ENCODE data around the gene POC1B.

The POC1B gene

DNA sequence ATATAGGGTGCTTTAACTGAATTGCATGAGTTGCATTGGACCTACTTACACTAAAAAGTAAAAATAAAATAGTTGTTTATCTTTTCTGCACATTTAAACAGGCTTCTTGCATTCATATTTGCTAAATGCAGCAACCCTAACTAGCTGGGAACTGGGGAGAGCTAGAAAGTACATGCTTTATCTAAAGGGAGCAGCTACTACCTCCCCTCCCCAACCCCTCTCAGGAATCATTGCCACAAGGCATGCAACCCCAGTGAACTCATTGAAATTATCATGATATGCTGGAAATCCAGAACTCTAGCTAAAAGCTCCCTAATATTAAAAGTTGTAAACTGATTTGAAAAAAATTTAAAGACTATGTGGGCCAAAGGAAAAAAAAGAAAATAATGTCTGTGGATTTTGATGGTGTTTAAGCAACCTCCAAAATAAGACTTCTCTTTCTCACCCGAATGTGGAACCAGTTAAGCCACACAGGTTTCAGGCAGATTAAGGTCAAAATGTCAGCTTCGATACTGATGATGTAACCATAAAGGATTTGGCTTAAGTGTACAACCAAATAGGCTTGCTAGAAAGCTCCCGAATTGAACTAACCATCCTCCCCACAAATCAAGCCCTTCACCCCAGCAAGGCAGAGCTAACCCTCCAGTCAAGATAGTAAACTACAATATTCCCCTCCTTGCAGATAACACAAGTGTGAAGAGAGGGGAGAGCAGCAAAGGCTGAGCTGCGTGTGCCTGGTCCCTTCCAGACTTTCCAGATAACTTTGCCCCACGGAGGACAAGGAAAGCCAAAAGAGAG is 13.8 kb upstream of the POC1B start:
- DNase-seq (ENCODE audit: low read depth in 2 of 2), result no peak

DNA sequence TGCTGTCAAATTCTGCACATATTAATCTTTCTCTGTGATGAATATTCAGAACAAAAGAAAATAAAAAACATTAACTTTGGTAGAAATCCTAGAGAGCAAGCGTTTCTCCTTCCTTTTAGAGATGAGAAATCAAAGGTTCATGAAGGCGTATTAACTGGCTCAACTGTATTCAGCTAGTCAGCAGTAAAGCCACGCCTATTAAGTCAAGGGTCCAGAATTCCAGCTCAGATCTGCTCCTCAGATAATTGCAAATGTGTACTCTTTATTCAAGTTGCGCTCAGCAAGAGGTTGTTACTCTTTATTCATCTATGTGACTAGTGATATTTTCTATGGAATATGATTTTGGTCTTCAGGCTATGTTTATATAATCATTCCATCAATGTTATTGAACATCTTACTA is 13.1 kb upstream of the POC1B start:
- DNase-seq (ENCODE audit: low read depth in 2 of 2), result no peak

DNA sequence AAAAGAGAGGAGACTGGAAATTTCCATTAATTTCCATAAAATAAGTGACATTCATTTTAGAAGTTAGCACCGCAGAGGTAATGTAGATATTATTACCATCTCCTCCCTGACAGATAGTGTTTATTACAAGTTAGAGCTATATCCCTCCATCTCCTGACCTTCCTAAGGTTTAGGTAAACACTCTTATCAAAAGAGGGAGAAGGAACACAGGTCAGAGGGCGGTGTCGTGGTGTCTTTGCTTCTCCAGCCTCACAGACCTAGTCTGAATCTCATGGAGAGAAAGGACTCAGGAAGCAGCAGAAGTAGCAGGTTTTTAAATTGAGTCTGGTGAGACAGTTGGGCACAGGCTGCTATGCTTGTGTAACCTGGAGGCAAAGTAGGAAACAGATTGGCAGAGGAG is 11.5 kb upstream of the POC1B start:
- DNase-seq (ENCODE audit: low read depth in 2 of 2), result no peak

DNA sequence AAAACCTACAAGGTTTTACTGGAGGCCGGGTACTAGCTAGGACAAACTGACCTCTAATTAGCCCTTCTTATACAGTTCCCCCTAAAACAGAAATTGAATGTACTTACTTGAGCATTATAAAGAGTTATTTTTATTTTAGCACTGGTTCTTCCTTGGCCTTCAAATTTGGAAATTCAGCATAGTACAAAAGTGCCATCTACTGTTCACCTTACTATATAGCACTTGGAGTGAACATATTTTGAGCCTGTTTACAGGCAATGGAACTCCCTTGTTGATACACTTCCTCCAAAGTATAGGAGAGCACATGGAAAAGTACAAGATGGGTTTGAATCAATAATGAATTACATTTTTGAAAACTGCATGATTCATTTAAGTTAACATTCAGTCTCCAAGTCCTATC is 3.9 kb upstream of the POC1B start:
- DNase-seq (ENCODE audit: low read depth in 2 of 2), result no peak

DNA sequence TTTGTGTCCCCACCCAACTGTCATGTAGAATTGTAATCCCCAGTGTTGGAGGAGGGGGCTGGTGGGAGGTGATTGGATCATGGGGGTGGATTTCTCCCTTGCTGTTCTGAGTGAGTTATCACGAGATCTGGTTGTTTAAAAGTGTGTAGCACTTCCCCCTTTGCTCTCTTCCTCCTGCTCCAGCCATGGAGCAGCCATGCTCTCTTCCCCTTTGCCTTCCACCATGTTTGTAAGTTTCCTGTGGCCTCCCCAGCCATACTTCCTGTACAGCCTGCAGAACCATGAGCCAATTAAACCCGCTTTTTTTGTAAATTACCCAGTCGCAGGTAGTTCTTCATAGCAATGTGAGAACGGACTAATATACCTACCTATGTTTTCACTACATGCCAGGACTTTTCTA is 2.6 kb upstream of the POC1B start:
- DNase-seq (ENCODE audit: low read depth in 2 of 2), result no peak

DNA sequence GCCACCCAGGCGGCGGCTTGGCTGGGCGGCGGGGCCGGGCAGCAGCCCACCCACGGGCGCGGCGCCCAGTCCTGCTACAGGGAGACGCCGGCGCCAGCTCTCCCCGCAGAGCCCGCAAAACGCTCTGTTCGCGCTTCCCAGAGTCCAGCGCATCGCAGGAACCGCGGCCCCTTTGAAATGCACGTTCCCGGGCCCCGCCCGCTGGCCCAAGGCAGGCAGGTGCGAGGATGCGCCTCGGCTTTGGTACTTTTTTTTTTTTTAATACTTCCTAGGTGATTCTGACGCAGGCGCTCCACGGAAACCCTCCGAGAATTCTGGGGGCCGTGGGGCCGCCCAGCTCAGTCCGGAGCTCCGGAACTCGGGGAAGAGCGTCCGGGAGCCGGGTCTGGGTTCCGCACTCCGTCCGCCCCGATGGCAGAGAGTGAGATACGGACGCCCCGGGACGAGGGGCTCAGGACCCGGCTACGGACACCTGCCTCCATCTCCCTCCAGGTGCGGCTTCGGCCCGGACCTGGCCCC is 483 bp downstream of the POC1B start:
- DNase-seq (ENCODE audit: low read depth in 2 of 2), result no peak

DNA sequence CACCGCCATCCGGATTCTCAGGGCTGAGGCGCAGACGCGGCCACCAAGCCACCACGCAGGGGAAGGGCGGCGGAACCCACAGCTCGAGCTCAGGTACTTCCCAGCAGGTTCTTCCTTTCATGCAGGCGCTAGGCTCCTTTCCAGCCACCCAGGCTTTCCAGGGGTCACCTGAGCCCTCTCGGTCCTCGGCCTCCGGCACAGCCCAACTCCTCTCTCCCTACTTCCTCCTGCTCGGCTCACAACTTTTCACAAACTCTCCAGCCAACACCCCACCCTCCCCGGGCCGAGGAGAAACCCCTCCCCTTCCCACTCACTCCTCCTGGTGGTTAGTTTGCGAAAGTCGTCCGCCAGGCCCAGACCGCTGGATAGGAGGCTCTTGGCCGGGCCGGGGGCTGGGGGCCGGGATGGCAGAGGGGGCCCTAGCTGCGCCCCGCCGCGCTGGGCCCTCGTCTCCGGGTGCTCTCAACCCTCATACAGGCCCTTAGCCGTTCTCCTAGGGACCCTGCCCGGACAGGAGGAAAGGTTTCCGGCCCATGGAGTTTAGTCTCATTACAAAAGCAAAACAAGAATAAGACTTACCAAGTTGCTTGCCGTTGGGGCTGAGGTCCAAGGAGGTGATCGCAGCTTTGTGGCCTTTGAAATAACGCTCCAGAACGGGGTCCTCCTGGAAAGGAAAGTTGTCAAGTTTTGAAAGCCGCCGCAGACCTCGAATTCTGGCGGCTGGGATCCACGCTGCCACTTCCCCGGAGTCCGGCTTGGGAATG is 1.1 kb downstream of the POC1B start, which contains the start of gene GALNT4:
TSS of gene GALNT4 (minus strand) at position 256 of the 764 bp plus-strand sequence. CDS start at position 9, 247 bp downstream.
- peak; percentile 51 for DNase-seq (ENCODE audit: low read depth in 2 of 2)

DNA sequence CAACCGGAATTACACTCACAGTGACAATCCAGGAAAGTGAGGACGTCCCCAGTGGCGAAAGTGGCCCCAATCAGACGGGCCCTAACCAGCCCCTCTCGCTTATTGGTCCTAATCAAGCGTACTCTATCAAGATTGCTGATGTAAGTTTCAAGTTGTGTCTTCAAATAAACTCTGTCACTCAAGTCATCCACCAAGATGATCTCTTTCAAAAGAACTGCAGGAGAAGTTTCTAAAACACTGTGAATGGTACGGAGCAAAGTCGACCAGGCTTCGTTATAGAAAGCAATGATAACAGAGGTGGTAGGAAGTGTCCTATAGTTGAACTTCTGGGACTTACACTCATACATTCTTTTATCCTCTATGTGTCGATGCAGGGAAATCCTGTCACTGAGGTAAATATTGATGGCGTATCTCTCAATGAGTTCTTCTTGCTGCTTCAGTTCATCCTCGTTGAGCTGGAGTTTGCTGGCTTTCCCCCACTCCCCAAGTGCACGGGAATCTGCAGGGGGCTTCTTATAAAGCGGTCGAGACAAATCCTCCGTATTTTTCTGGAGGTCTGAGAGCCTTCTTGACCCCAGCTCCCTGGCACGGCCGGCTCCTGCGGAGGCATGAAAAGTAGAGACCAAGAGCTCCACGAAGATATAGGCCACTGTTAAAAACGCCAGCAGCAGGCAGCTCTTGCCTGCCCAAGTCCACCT is 1.9 kb downstream of the POC1B start:
- DNase-seq (ENCODE audit: low read depth in 2 of 2), result no peak

DNA sequence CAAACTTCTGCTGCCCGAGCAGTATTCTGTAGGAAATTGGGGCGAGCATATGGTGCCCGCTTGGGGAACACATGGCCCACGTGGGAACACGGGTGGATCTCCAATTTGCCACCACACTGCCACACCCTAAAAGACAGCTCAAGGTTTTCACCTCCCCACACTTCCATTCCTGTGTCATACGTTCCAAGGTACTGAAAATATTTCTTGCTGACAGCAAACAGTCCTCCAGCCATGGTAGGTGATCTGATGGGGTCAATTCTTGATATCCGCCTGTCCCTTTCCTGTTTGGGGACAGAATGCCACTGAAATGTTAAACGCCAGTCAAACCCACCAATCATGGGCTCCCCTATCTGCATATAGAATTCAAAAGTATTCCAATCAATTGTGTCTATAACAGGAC is 2.5 kb downstream of the POC1B start:
- no peak for DNase-seq (ENCODE audit: low read depth in 2 of 2)

DNA sequence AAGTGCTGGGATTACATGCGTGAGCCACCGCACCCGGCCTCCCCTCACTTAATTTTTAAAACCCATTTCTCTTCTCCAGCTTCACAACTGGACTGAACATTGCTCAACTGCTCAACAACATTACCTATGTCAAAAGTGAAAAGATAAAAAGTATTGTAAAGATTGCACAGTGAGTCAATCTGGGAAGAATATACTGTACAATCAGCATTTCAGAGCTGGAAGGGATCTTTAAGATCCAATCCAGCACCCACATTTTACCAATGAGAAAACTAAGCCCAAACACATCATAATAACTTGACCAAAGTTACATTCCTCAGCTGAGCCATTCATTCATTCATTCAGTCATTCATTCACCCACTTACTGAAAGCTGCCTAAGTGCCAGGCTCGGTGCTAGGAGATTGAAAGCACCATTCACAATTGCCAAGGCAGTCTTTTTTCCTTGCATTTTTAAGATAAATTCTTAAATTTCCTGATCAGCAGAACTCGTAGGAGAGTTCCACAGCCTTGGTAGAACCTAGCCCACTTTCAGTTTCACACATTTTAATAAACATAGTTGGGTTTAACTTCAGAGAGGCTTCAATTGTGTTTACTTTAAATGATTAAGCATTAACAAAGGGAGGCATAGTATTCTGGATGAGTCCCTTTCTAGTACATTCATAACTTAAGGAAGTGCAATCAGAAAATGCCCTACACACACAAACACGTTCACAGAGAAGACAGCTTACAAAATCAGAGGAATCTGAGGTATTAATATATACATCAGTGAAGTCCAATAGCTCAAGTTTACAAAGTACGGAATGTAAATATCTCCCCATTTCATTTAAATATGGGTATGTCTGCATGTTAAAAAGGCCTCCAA is 4.3 kb downstream of the POC1B start:
- DNase-seq (ENCODE audit: low read depth in 2 of 2), result no peak

DNA sequence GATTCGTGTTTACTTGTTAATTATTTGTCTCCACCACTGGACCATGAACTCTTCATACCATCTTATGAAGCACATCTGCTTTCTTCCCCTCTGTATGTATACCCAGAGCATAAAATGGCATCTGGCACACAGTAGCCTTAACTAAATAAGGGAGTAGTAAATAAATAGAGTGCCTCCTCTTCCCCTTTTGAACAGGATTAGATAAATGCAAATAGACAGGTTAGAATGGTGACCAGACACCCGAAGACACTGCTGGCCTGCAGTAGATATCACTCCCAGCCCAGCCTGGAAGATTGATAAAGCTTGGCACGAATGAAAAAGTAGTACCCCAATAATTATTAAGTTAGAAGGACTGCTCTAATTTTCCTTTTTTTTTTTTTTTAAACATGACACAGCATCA is 8.1 kb downstream of the POC1B start:
- no peak for DNase-seq (ENCODE audit: low read depth in 2 of 2)

DNA sequence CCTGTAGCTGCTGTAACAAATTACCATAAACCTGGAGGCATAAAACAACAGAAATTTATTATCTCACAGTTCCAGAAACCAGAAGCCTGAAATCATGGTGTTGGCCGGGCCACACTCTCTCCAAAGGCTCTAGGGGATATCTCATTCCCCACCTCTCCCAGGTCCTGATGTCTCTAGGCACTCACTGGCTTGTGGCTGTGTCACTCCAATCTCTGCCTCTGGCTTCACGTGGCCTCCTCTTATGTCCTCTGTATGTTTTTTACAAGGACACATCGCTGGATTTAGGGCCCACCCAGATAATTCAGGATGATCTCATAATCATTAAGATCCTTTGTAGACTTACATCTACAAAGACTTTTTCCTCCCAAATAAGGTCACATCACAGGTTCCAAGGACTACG is 9.2 kb downstream of the POC1B start:
- no peak for DNase-seq (ENCODE audit: low read depth in 2 of 2)

DNA sequence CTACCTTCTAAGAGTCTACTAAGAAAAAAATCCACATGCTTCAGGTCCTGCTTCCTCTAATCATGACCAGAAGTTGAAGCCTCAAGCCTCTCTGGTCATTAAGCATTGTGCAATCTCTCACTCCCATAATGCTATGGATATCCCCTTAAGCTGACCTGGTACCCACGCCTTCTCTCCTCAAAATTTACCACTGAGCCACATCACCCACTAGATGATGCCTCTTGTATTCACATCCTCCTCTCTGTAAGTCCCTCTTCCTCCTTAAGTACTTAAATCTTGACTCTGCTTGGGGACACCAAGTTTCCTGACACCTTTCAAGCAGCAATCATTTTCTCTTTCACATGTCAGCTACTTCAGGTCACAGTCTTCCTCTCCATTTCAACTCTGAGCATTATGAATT is 11.1 kb downstream of the POC1B start:
- no peak for DNase-seq (ENCODE audit: low read depth in 2 of 2)

DNA sequence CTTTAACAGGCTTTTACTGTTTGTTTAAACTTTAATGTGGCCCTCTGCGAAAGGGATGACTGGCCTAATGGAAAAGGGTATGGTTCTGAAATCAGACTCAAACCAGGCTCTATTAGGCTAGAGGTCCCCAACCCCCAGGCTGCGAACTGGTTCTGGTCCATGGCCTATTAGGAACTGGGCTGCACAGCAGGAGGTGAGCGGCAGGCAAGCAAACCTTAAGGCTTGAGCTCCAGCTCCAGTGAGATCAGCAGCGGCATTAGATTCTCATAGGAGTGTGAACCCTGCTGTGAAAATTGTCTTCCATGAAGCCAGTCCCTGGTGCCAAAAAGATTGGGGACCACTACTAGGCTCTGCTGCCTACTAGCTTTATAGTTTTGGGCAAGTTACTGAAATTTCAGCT is 12.3 kb downstream of the POC1B start:
- no peak for DNase-seq (ENCODE audit: low read depth in 2 of 2)

DNA sequence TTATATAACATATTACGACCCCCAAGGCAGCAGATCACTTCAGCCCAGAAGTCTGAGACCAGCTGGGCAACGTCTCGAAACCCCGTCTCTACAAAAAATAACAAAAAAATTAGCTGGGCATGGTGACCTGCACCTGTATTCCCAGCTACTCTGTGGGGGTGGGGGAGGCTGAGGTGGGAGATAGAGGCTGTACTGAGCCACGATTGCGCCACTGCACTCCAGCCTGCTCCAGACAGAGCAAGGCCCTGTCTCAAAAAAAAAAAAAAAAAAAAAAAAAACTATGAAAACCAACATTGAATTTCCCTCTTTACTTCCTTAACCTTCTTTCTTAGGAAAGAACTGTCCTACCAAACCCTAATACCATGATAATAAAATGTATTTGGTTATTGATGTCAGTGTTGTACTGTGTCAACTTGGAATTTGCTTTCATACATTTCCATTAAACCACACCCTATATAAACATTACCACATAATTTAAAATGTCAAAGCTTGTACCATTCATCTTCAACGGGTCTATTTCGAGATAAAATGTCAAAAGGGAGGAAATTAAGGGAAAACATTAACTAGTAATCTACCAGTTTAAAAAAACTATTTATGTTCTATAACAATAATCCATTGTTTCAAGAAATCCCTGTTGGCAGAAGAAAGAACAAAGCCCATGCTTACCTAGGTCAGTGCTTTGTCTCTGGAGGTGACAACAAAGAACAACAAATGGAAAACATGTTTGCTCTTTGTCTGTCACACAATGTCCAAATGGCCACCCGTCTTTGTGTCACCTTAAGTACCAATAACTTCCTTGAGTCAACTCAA is 18.6 kb downstream of the POC1B start:
- no peak for DNase-seq (ENCODE audit: low read depth in 2 of 2)

DNA sequence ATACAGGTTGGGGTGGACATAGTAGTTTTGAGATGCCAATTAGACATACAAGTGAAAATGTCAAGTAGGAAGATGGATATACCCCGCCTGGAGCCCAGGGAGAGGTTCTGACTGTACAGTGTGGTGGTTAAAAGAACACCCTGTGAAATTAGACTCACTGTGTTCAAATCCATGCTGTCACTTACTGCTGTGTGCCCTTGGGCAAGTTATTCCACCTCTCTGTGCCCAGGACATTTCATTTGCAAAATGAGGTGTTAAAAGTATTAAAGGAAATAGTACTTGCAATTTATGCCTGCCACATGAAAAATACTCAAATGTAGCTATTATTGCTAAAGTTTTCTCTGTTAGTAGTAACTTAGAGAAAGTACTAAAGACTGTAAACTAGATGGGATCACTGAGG is 19.8 kb downstream of the POC1B start:
- DNase-seq (ENCODE audit: low read depth in 2 of 2), result no peak

DNA sequence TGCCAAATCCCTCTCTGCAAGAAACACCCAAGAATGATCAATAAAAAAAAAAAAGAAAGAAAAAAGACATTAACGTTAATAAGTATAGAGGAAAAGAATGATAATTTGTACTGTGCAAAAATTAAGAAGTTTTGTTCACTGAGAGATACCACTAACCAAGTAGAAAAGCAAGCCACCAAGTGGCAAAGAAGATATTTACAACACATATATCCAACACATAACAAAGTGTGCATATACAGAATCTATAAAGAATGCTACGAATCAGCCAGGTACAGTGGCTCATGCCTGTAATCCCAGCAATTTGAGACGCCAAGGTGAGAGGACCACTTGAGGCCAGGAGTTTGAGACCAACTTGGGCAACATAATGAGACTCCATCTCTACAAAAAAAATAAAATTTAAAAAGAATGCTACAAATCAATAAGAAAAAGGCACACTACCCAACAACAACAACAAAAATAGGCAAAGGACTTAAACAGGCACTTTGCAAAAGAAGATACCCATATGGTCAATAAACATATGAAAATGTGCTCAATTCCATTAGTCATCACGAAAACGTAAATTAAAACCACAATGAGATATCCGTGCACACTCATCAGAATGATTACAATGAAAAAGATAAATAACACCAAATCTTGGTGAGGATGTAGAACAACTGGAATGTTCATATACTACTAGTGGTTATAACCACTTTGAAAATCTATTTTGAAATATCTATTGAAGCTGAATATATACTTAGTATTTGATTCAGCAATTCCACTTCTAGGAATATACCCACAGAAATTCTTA is 21.1 kb downstream of the POC1B start:
- no peak for DNase-seq (ENCODE audit: low read depth in 2 of 2)

DNA sequence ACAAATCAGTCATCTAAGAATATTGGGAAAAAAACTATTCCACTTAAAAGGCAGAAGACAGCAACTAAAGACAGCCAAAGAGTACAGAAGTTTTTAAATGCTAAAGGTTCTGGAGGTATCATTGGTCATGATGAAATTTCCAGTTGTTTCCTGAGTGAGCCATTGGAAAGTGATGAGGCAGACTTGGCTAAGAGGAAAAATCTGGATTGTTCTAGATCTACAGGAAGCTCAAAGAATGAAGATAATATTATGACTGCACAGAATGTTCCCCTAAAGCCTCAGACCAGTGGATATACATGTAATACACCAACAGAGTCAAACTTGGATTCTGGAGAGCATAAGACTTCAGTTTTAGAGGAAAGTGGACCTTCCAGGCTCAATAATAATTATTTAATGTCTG is 24.1 kb downstream of the POC1B start:
- DNase-seq (ENCODE audit: low read depth in 2 of 2), result no peak

DNA sequence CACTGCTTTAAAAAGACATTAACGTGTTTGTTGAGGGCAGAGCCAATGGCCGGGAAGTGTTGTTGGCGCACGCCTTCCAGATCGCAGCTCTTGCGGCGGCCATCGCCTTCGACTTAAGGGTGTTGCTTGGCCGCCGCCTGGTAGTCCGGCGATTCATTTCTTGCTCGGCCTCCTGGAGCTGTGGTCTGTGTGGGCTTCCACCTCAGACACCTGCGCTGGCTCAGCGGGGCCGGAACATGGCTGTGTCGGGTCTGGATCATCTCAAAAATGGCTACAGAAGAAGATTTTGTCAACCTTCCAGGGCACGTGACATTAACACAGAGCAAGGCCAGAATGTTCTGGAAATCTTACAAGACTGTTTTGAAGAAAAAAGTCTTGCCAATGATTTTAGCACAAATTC is 26.0 kb downstream of the POC1B start:
- DNase-seq (ENCODE audit: low read depth in 2 of 2), result no peak

DNA sequence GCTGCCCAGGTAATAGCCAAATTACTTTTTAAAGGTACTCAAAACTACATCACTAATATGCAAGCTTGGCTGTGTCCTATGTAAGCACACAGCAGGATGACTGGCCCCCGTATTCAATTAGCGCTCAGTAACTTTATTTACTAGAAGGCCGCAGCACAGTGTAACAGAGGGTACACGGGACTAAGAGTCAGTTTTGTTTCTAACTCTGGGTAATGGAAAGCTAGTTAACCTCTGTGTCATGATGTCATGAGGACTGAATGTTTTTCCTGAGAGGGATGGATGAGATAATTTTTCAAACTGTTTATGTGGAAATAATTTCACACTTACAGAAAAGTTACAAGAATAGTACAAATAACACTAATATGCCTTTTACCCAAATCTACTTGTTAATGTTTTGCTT is 28.4 kb downstream of the POC1B start:
- DNase-seq (ENCODE audit: low read depth in 2 of 2), result no peak

Data from stimulated activated CD8-positive, alpha-beta memory T cell treated with anti-CD3 and anti-CD28 coated beads, Interleukin-2, amount 100 ng/mL, for 1 hour (primary cell).